HG02870 (cell line): ENCODE results near the gene IGFBP2.

Experiments used
- ATAC-seq: cut with Tn5 transposase; IDR thresholded peaks from one replicate; pipeline ENCODE4 v1.9.1; 2021; ENCODE audit warnings: mild to moderate bottlenecking, moderate library complexity; ENCODE audit not compliant: unreplicated experiment

IGFBP2 gene

GRCh38 chr2:216661051-216661450, 27.8 kb downstream of the IGFBP2 start:
- ATAC-seq: no peak

DNA sequence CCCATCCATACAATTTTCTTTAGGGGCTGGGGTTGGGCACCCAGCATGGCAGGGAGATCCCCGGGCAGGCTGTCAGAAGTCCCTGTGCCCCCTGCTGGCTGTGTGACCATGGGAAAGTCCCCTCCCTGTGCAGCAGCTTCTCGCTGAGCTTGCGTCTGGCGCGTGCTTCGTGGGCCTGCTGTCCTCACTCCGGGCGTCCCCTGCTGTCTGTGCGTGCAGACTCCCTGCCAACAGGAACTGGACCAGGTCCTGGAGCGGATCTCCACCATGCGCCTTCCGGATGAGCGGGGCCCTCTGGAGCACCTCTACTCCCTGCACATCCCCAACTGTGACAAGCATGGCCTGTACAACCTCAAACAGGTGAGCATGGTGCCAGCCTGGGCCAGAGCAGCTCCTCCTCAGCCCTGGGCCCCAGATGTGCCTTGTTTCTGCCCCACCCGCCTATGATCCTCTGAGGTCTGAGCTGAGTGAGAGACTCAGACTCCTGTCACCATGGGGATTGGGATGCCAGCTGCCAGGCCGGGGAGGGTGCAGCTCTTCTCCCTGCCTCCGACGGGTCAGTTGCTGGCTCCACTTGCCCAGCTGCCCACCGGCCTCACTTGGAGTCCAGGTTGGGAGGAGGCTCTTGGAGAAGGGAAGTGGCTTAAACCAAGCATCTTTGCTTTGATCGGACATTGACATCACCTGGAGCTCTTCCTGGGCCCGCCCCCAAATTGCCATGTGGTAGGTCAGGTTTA, 28.6 kb downstream of the IGFBP2 start:
- no peak for ATAC-seq

DNA sequence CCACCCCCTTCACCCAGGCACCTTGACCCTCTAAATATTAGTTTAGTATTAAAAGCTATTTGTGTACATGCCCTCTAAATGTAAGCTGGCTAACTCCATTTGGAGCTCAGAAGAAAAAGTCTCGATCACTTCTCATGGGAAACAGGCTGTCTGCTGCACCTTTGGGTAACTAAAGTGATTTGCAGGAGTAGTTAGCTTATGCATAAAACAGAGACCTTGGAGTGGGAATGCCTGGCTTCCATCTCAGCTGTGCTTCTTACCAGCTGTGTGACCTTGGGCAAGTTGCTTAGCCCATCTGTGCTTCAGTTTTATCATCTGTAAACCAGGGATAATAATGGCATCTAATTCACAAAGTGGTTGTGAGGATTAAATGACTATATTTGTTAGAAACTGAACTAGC, 29.9 kb downstream of the IGFBP2 start:
- no peak for ATAC-seq

GRCh38 chr2:216663846-216664245, 30.6 kb downstream of the IGFBP2 start:
- no peak for ATAC-seq

GRCh38 chr2:216664593-216665034, 31.4 kb downstream of the IGFBP2 start:
- ATAC-seq: no peak

DNA sequence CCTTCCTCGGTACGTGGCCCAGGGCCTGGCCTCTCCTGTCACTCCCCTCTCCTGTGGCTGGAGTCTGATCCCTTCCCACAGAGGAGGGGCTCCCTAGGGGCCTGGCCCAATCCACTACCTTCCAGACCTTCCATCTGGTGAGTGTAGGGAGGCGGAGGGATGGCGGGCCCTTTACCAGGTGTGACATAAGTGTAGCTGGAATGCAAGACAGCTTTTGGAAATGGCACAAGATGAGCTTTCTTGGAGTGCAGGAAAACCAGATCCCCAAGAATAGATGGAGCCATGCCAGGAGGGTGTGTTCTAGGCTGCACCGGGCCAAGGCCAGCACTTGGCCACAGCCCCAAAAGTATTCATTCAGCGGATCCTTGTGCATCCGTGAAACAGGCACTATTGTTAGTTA, 32.0 kb downstream of the IGFBP2 start:
- no peak for ATAC-seq

- ATAC-seq: no peak
Observed at GRCh38 chr2:216665717-216666116, 32.5 kb downstream of the IGFBP2 start.

GRCh38 chr2:216666461-216667233, 33.4 kb downstream of the IGFBP2 start:
- ATAC-seq: peak; percentile 73

DNA sequence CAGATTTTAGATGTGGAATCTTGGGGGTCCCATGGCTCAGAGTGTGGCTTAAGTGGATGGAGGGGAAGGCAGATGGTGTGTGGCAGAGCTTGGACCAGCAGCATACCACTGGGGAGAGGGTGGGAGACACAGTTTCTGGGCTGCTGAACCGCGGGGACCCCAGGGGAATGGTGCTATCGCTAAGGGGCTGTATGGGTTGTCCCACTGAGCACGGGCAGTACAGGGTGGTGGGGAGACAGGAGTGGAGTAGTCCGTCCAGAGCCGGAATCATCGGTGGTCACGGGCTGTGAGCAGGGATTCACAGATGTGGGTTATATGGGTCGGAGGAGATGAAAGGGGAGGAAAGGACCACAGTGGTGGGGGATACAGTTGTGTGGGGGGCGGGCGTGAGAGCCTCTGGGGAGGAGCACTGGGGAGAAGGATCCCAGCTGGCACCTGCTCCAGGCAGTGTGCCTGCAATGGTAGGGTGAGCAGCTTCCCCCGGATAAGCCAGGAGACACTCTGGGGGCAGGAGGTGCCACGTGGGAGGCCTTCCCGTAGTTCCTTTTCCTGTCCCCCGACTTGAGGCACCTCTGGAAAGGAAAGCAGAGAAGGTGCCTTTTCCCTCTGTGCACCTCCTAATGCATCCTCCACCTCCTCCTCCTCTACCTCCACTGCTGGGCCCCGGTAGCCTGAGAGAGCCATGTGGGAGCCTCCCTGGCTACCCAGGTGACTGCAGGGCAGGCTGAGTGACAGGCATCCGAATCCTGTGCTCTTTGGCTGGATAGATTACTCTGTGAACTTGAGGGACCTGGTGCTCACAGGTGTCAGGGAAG, 37.3 kb downstream of the IGFBP2 start:
- no peak for ATAC-seq

- ATAC-seq: no peak
Observed at GRCh38 chr2:216671081-216671411, 37.8 kb downstream of the IGFBP2 start.

DNA sequence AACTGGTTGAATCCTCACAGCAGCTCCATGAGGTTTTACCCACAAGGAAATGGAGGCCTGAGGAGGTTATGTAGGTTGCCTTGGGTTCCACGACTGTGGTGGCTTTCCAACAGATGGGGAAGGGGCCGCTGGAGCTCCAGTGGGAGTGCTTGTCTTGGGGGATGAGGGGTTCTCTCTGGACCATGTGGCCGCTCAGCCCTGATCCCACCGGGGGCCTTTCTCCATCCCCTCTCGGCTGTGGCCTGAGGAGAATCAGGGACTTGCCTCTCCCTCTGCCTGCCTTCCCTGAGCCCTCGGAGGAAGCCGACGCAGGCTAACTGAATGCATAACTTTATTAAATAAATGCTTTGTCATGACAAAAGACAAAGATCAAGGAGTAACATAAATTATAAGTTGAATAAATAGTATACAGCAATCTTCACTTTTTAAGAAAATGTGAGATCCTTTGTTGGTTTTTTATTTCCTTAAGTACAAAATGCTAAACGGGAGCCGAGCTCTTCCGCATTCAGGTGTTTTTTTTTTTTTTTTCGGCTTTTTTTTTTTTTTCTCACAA, 38.6 kb downstream of the IGFBP2 start:
- ATAC-seq: no peak

GRCh38 chr2:216672466-216672865, 39.2 kb downstream of the IGFBP2 start:
- no peak for ATAC-seq

- ATAC-seq: no peak
Observed at GRCh38 chr2:216673021-216673420, 39.8 kb downstream of the IGFBP2 start.

DNA sequence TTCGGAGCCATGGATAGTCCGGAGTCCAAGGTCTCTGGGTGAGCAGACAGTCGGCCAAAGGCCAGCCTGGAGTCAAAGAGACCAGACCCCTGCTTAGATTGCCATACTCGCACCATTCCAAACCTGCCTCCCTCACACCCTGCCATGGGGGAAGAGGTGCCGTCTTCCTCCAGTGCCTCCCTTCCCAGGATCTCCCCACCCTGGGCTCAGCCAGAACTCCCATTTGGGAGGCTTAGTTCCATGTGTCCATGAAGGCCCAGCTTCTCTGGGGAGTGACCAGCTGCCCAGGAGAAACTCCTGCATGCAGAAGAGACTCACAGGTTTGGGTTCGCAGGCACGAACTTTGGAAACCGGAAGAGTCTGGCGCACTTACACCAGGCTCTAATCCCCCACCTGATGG, 40.4 kb downstream of the IGFBP2 start:
- no peak for ATAC-seq

- ATAC-seq: no peak
Observed at GRCh38 chr2:216674376-216674775, 41.2 kb downstream of the IGFBP2 start.

GRCh38 chr2:216676630-216677029, 43.4 kb downstream of the IGFBP2 start:
- no peak for ATAC-seq

DNA sequence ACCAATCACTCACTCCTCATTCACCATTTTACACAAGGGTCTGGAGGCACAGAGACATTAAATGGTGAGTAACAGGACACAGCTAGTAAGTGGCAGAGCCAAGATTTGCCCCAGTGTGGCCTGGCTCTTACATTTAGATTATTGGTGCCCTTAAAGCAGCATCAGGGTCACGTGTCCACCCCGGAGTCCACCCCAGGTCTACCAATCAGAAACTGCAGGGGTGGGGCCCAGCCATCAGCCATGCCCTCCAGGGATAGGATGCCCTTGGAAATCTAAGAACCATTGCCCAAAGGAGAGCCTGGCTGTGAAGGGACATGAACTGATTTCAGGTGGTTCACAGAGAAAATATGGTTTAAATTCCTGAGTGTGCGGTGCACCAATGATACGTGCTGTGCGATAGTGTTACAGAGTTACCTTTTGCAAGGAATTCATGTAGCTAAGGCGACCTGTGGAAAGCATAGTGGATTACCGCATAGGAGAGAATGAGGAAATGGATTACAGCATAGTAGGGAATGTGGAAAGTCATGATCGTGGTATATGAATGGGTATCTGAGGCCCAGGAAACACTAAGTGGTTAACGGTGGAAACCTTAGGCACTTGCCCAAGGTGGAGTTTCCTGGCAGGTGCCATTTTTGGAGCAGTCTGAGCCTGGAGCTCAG, 44.3 kb downstream of the IGFBP2 start:
- ATAC-seq: no peak

GRCh38 chr2:216678098-216678465, 44.9 kb downstream of the IGFBP2 start:
- ATAC-seq: no peak

GRCh38 chr2:216678813-216679657, 45.8 kb downstream of the IGFBP2 start:
- ATAC-seq: no peak

DNA sequence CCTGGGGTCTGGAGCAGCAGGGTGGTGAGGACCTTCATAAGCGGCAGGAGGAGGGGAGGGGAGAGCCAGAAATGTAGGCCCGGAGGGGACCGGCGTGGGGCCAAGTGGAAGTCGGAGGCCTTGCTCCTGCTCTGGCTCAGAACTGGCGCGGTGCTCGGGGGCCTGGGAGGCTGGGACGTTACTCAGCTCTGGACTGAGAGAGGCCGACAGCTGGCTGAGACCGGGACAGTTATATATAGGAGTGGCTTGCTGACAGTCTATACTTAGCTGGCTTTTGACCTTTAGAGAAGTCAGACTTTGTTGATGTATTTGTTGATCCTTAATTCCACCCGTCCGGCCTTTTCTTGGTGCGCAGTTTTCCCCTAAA, 46.4 kb downstream of the IGFBP2 start:
- ATAC-seq: no peak
